Tibial nerve (tissue), 4 donors: ENCODE results near the gene SCN2B.

Experiments
- EP300 ChIP-seq, 2 donors: sonication (generic); formaldehyde crosslinking; IDR thresholded peaks; one replicate each; pipeline ENCODE4 v1.6.1; 2017; ENCODE audit warnings: antibody characterized with exemption in 2 of 2, mild to moderate bottlenecking in 1 of 2
- POLR2A ChIP-seq, 2 donors: fragments of 450-650 bp; IDR thresholded peaks; one replicate each; pipeline ENCODE4 v1.6.1; 2017; ENCODE audit warnings: antibody characterized with exemption in 2 of 2, mild to moderate bottlenecking in 2 of 2, moderate library complexity in 2 of 2
- TF ChIP-seq, protein P1 (sequence below), 5 experiments: fragments of 200-600 bp in 3 of 5; fragments of 450-650 bp in 2 of 5; sonication (generic) in 3 of 5; IDR thresholded peaks; one replicate each; pipeline ENCODE4 v1.5.1; 2016 to 2019; ENCODE audit warnings: antibody characterized with exemption in 5 of 5, mild to moderate bottlenecking in 3 of 5, moderate library complexity in 2 of 5

- TF ChIP-seq, protein P1, sequence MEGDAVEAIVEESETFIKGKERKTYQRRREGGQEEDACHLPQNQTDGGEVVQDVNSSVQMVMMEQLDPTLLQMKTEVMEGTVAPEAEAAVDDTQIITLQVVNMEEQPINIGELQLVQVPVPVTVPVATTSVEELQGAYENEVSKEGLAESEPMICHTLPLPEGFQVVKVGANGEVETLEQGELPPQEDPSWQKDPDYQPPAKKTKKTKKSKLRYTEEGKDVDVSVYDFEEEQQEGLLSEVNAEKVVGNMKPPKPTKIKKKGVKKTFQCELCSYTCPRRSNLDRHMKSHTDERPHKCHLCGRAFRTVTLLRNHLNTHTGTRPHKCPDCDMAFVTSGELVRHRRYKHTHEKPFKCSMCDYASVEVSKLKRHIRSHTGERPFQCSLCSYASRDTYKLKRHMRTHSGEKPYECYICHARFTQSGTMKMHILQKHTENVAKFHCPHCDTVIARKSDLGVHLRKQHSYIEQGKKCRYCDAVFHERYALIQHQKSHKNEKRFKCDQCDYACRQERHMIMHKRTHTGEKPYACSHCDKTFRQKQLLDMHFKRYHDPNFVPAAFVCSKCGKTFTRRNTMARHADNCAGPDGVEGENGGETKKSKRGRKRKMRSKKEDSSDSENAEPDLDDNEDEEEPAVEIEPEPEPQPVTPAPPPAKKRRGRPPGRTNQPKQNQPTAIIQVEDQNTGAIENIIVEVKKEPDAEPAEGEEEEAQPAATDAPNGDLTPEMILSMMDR (IDR thresholded peaks at IDR 0.05), result no peak
- TF ChIP-seq EP300 (IDR thresholded peaks at IDR 0.05) (peak in 1 of 2 donors; percentile 47), POLR2A (IDR thresholded peaks at IDR 0.05) (no peak)
Measured at GRCh38 chr11:118214210-118214914, 37.9 kb upstream of the SCN2B start.
